IMR-90 (cell line): Measurements from ENCODE around the gene KDELR3. TPM values are rescaled to one million over a fixed set of nuclear protein-coding genes. Genes with fewer than 3 reads are reported as not detected.

Source experiments
- ATAC-seq: fragments of 200-7000 bp; cut with Tn5 transposase; 2 replicates; pipeline ENCODE4 v1.9.1; 2020; ENCODE audit warnings: low read depth, mild to moderate bottlenecking, moderate library complexity
- BruUV-seq: library from RNA; stranded (reverse); fragments of 400-500 nt; replicated peaks from 2 replicates; lab custom pipeline; 2021; lab: Mats Ljungman, UMichigan
- CTCF ChIA-PET: fragments of 300-600 bp; formaldehyde crosslinking; extraction: SDS; loops from one replicate; lab custom pipeline; 2021; ENCODE audit warnings: antibody characterized with exemption; lab: Yijun Ruan, JAX
- POLR2A ChIA-PET: fragments of 300-600 bp; sonication (Branson Sonifier 250); formaldehyde crosslinking; loops from one replicate; lab custom pipeline; 2022; ENCODE audit warnings: antibody characterized with exemption; ENCODE audit not compliant: unreplicated experiment; lab: Charles Lee
- DNase-seq: peaks from one replicate; pipeline ENCODE4 v3.0.0; 2013
- H2AFZ ChIP-seq: replicated peaks from 2 replicates; pipeline ENCODE3; 2013; ENCODE audit warnings: low read length, mild to moderate bottlenecking; ENCODE audit not compliant: poor library complexity
- H2AK5ac ChIP-seq: 2 replicates; pipeline ENCODE4 v1.6.1; 2013; ENCODE audit warnings: low read depth, low read length, inconsistent platforms
- H2AK9ac ChIP-seq: replicated peaks from 2 replicates; pipeline ENCODE3; 2013; ENCODE audit warnings: mild to moderate bottlenecking, low read depth, low read length, moderate library complexity; ENCODE audit not compliant: poor library complexity
- H2BK120ac ChIP-seq: 2 replicates; pipeline ENCODE4 v1.6.1; 2013; ENCODE audit warnings: low read depth, low read length, inconsistent platforms
- H2BK15ac ChIP-seq: 3 replicates; pipeline ENCODE4 v1.6.1; 2013; ENCODE audit warnings: low read depth, low read length, inconsistent platforms
- H2BK20ac ChIP-seq: 2 replicates; pipeline ENCODE4 v1.6.1; 2013; ENCODE audit warnings: low read depth, mild to moderate bottlenecking, inconsistent platforms, low read length, moderate library complexity
- H2BK5ac ChIP-seq: 2 replicates; pipeline ENCODE4 v1.6.1; 2013; ENCODE audit warnings: mild to moderate bottlenecking, low read depth, low read length, inconsistent platforms; ENCODE audit not compliant: poor library complexity, severe bottlenecking
- H3K14ac ChIP-seq: replicated peaks from 2 replicates; pipeline ENCODE4 v1.6.1; 2013; ENCODE audit warnings: low read depth, low read length, inconsistent platforms
- H3K18ac ChIP-seq: 2 replicates; pipeline ENCODE4 v1.6.1; 2013; ENCODE audit warnings: low read depth, low read length, control low read depth
- H3K23ac ChIP-seq: 2 replicates; pipeline ENCODE4 v1.6.1; 2013; ENCODE audit warnings: low read depth, low read length, inconsistent platforms
- H3K27ac ChIP-seq: 2 replicates; pipeline ENCODE4 v1.5.1; 2013; ENCODE audit warnings: mild to moderate bottlenecking, control low read depth, low read length; ENCODE audit not compliant: insufficient read depth
- H3K27me3 ChIP-seq: 2 replicates; pipeline ENCODE4 v1.6.1; 2013; ENCODE audit warnings: low read length; ENCODE audit not compliant: control insufficient read depth, insufficient read depth
- H3K36me3 ChIP-seq: 2 replicates; pipeline ENCODE4 v1.6.1; 2013; ENCODE audit warnings: low read length, mixed read lengths; ENCODE audit not compliant: control insufficient read depth, insufficient read depth
- H3K4ac ChIP-seq: 2 replicates; pipeline ENCODE4 v1.6.1; 2013; ENCODE audit warnings: low read depth, low read length, inconsistent platforms
- H3K4me1 ChIP-seq: 2 replicates; pipeline ENCODE4 v1.6.1; 2013; ENCODE audit warnings: low read length, mixed read lengths; ENCODE audit not compliant: control insufficient read depth, insufficient read depth
- H3K4me2 ChIP-seq: 2 replicates; pipeline ENCODE4 v1.6.1; 2013; ENCODE audit warnings: low read depth, mild to moderate bottlenecking, control low read depth, low read length, moderate library complexity
- H3K4me3 ChIP-seq: 2 replicates; pipeline ENCODE4 v1.5.1; 2013; ENCODE audit warnings: low read depth, mild to moderate bottlenecking, control low read depth, low read length, moderate library complexity; ENCODE audit not compliant: insufficient read depth
- H3K56ac ChIP-seq: 2 replicates; pipeline ENCODE4 v1.6.1; 2013; ENCODE audit warnings: low read length, inconsistent platforms; ENCODE audit not compliant: insufficient read depth; ENCODE audit errors: extremely low read depth
- H3K79me1 ChIP-seq, 2 experiments: 2 replicates each; pipeline ENCODE4 v1.6.1; 2013; ENCODE audit warnings: low read length in 2 of 2, inconsistent platforms in 1 of 2, low read depth in 1 of 2
- H3K9ac ChIP-seq: 2 replicates; pipeline ENCODE4 v1.6.1; 2013; ENCODE audit warnings: low read depth, low read length, control low read depth
- H3K9me1 ChIP-seq: 2 replicates; pipeline ENCODE4 v1.6.1; 2013; ENCODE audit warnings: low read length, inconsistent platforms; ENCODE audit not compliant: insufficient read depth
- H3K9me3 ChIP-seq: 2 replicates; pipeline ENCODE4 v1.6.1; 2013; ENCODE audit warnings: low read length; ENCODE audit not compliant: control insufficient read depth, insufficient read depth
- H4K20me1 ChIP-seq: 2 replicates; pipeline ENCODE4 v1.6.1; 2013; ENCODE audit warnings: low read length, inconsistent platforms; ENCODE audit not compliant: insufficient read depth
- H4K5ac ChIP-seq: 2 replicates; pipeline ENCODE4 v1.6.1; 2013; ENCODE audit warnings: mild to moderate bottlenecking, low read depth, low read length, control low read depth
- H4K8ac ChIP-seq, 2 experiments: 2 replicates each; pipeline ENCODE4 v1.6.1; 2013; ENCODE audit warnings: low read depth in 2 of 2, low read length in 2 of 2, control low read depth in 1 of 2, inconsistent platforms in 1 of 2
- H4K91ac ChIP-seq: 2 replicates; pipeline ENCODE4 v1.6.1; 2013; ENCODE audit warnings: low read depth, low read length, inconsistent platforms; ENCODE audit not compliant: insufficient read depth
- BHLHE40 ChIP-seq: fragments of 150-350 bp; IDR thresholded peaks from 2 replicates; pipeline ENCODE4 v1.6.1; 2016; ENCODE audit warnings: mild to moderate bottlenecking, low read depth, low read length
- FOS ChIP-seq: fragments of 150-350 bp; IDR thresholded peaks from 2 replicates; pipeline ENCODE4 v1.6.1; 2016; ENCODE audit warnings: low read depth, low read length
- MAFK ChIP-seq: IDR thresholded peaks from 2 replicates; pipeline ENCODE4 v1.6.1; 2012; ENCODE audit warnings: low read depth, low read length, improper control_type of control experiment
- MAZ ChIP-seq: IDR thresholded peaks from 2 replicates; pipeline ENCODE4 v1.6.1; 2012; ENCODE audit warnings: low read depth, mild to moderate bottlenecking, low read length, improper control_type of control experiment, moderate library complexity, borderline replicate concordance
- MXI1 ChIP-seq: IDR thresholded peaks from 2 replicates; pipeline ENCODE4 v1.6.1; 2012; ENCODE audit warnings: low read depth, mild to moderate bottlenecking, low read length, moderate library complexity, borderline replicate concordance
- NFE2L2 ChIP-seq: fragments of 150-350 bp; IDR thresholded peaks from 2 replicates; pipeline ENCODE4 v1.6.1; 2016; ENCODE audit warnings: low read depth, mild to moderate bottlenecking, low read length
- RAD21 ChIP-seq: IDR thresholded peaks from 2 replicates; pipeline ENCODE4 v1.6.1; 2012; ENCODE audit warnings: low read length, improper control_type of control experiment
- RCOR1 ChIP-seq: IDR thresholded peaks from 2 replicates; pipeline ENCODE4 v1.6.1; 2012; ENCODE audit warnings: mild to moderate bottlenecking, low read length, improper control_type of control experiment; ENCODE audit not compliant: insufficient replicate concordance
- RFX5 ChIP-seq: IDR thresholded peaks from 2 replicates; pipeline ENCODE4 v1.8.0; 2012; ENCODE audit warnings: low read depth, mild to moderate bottlenecking, low read length, moderate library complexity
- SMC3 ChIP-seq: fragments of 150-350 bp; IDR thresholded peaks from 2 replicates; pipeline ENCODE4 v1.6.1; 2016; ENCODE audit warnings: low read depth, mild to moderate bottlenecking, antibody characterized with exemption, low read length, moderate library complexity
- WGBS, 2 experiments: methylation state at CpG; one replicate each; pipeline versions ENCODE4 v1.1.5 to v1.1.7; 2013; ENCODE audit warnings: missing lambda C conversion rate in 2 of 2; ENCODE audit not compliant: insufficient read length in 1 of 2; ENCODE audit errors: extremely low coverage in 2 of 2; 5-methylcytosine and 5-hydroxymethylcytosine counted together
- dilution Hi-C: fragments of 300-500 bp; cut with HindIII; formaldehyde crosslinking; loops from one replicate; pipeline ENCODE4 v1.14.3; 2018; ENCODE audit warnings: low sequenced_read_pairs; ENCODE audit not compliant: unreplicated experiment
- in situ Hi-C: fragments of 300-500 bp; cut with MboI; formaldehyde crosslinking; loops from 3 replicates; pipeline ENCODE4 v1.14.3; 2019; ENCODE audit warnings: low sequenced_read_pairs, inconsistent platforms, mixed read lengths
- intact Hi-C: fragments of 100-400 bp; cut with micrococcal nuclease; formaldehyde crosslinking; loops from 2 replicates; pipeline ENCODE4 v1.10.0; 2022
- polyA plus RNA-seq, 3 experiments: library from polyadenylated mRNA; depleted of rRNA; stranded (reverse); fragments of >200 nt; gene quantifications; 2 replicates each; pipeline ENCODE4 v1.2.3, GENCODE V29; 2012; ENCODE audit warnings: low replicate concordance in 1 of 3
- total RNA-seq: library from RNA; depleted of rRNA; stranded (reverse); fragments of >200 nt; gene quantifications from 2 replicates; pipeline ENCODE4 v1.2.3, GENCODE V29; 2012
- TF ChIP-seq, protein P1 (sequence below): fragments of 150-350 bp; IDR thresholded peaks from 2 replicates; pipeline ENCODE4 v1.6.1; 2017; ENCODE audit warnings: mild to moderate bottlenecking, antibody characterized with exemption, low read length, low read depth
- TF ChIP-seq, protein P2 (sequence below): conservative IDR thresholded peaks from 2 replicates; pipeline ENCODE4 v1.5.1; 2012; ENCODE audit warnings: mild to moderate bottlenecking, low read depth, low read length, improper control_type of control experiment
- TF ChIP-seq, protein P3 (sequence below): fragments of 150-350 bp; IDR thresholded peaks from 2 replicates; pipeline ENCODE4 v1.6.1; 2016; ENCODE audit warnings: low read depth, mild to moderate bottlenecking, low read length, moderate library complexity, borderline replicate concordance

KDELR3 gene
- total and polyA plus RNA-seq, 2 of the 4 experiments (the other 2 are of a cell fraction): 129 to 224 TPM

DNA sequence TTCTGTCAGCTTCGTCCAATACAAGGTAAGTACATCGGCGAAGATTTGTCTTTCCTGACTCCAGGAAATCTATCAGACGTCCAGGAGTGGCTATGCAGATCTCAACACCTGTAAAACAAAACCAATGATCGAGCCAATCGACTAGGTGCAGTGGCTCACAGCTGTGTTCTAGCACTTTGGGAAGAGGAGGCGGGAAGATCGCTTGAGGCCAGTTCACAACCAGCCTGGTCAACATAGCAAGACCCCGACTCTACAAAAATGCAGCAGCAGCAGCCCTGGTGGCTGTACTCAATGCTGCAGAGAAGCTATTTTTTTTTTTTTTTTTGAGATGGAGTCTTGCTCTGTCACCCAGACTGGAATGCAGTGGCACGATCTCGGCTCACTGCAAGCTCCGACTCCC, 27.0 kb downstream of the KDELR3 start:
- dilution Hi-C loops (no loop called here), in situ Hi-C loops (no loop called here), intact Hi-C loops (no loop called here)
- BruUV-seq: no TSS peak
- Histone ChIP-seq H3K9me1 (peaks cover 14% of the 10 kb centered on the region), H4K5ac (no peak overlapping the region), H2BK15ac (no peak overlapping the region), H3K4me1 (peaks cover 19% of the 10 kb centered on the region), H3K4me3 (no peak overlapping the region), H2AK9ac (no peak overlapping the region), H3K9me3 (no peaks in the 10 kb centered on the region), H3K23ac (0 out of 2 replicates have a peak overlapping the region, but pooled peaks have one; percentile 17), H3K4me2 (no peak overlapping the region), H3K79me1 (peaks cover 26 to 71% of the 10 kb centered on the region in 2 experiments; a peak in 3 of 4 replicates), H3K27me3 (no peaks in the 10 kb centered on the region), H4K91ac (no peak overlapping the region), H4K8ac (no peak overlapping the region), H2AFZ (no peak overlapping the region), H2BK5ac (no peak overlapping the region), H2AK5ac (no peak overlapping the region), H2BK120ac (no peak overlapping the region), H3K4ac (no peak overlapping the region), H3K36me3 (peaks cover 73% of the 10 kb centered on the region), H3K18ac (no peak overlapping the region), H3K14ac (no peak overlapping the region), H3K9ac (no peak overlapping the region), H2BK20ac (no peak overlapping the region), H3K56ac (no peak overlapping the region), H3K27ac (no peak overlapping the region), H4K20me1 (peaks cover 93% of the 10 kb centered on the region)
- TF ChIP-seq, protein P1, sequence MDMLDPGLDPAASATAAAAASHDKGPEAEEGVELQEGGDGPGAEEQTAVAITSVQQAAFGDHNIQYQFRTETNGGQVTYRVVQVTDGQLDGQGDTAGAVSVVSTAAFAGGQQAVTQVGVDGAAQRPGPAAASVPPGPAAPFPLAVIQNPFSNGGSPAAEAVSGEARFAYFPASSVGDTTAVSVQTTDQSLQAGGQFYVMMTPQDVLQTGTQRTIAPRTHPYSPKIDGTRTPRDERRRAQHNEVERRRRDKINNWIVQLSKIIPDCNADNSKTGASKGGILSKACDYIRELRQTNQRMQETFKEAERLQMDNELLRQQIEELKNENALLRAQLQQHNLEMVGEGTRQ: no peak
- TF ChIP-seq RCOR1: no peak
- TF ChIP-seq RFX5: no peak
- no peak for TF ChIP-seq MAFK
- no peak for TF ChIP-seq BHLHE40
- TF ChIP-seq, protein P2, sequence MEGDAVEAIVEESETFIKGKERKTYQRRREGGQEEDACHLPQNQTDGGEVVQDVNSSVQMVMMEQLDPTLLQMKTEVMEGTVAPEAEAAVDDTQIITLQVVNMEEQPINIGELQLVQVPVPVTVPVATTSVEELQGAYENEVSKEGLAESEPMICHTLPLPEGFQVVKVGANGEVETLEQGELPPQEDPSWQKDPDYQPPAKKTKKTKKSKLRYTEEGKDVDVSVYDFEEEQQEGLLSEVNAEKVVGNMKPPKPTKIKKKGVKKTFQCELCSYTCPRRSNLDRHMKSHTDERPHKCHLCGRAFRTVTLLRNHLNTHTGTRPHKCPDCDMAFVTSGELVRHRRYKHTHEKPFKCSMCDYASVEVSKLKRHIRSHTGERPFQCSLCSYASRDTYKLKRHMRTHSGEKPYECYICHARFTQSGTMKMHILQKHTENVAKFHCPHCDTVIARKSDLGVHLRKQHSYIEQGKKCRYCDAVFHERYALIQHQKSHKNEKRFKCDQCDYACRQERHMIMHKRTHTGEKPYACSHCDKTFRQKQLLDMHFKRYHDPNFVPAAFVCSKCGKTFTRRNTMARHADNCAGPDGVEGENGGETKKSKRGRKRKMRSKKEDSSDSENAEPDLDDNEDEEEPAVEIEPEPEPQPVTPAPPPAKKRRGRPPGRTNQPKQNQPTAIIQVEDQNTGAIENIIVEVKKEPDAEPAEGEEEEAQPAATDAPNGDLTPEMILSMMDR: no peak
- TF ChIP-seq NFE2L2: no peak
- TF ChIP-seq, protein P3, sequence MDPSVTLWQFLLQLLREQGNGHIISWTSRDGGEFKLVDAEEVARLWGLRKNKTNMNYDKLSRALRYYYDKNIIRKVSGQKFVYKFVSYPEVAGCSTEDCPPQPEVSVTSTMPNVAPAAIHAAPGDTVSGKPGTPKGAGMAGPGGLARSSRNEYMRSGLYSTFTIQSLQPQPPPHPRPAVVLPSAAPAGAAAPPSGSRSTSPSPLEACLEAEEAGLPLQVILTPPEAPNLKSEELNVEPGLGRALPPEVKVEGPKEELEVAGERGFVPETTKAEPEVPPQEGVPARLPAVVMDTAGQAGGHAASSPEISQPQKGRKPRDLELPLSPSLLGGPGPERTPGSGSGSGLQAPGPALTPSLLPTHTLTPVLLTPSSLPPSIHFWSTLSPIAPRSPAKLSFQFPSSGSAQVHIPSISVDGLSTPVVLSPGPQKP: no peak
- no peak for TF ChIP-seq RAD21
- TF ChIP-seq MAZ: no peak
- no peak for TF ChIP-seq FOS
- no peak for TF ChIP-seq SMC3
- no peak for TF ChIP-seq MXI1
- ATAC-seq: no peak
- ChIA-PET CTCF (interaction anchor here (0.6 kb wide), 1 partner anchor 1882 kb away, joined by 3 read pairs; no protein-coding TSS in a partner anchor), POLR2A (no interaction called here)
- no CpG with 5 or more reads among the region's 12 CpGs for WGBS, 2 experiments
- no peak for DNase-seq
